ENCODE measurements around the gene EEFSEC. TPM values are rescaled to one million over a fixed set of nuclear protein-coding genes. Genes with fewer than 3 reads are reported as not detected.

The EEFSEC gene
- total RNA-seq, 1 donor from 2014 or later = 8.6 TPM

GRCh38 chr3:128408012-128408692, 254.9 kb downstream of the EEFSEC start:
- no peak for DNase-seq (ENCODE audit: low read depth)

GRCh38 chr3:128408693-128409623, 255.7 kb downstream of the EEFSEC start:
- peak; percentile 44 for DNase-seq (ENCODE audit: low read depth)

- DNase-seq (ENCODE audit: low read depth) = no peak
Observed at GRCh38 chr3:128409624-128410581, 256.6 kb downstream of the EEFSEC start.

- no peak for DNase-seq (ENCODE audit: low read depth)
Observed at GRCh38 chr3:128410669-128411573, 257.6 kb downstream of the EEFSEC start.

- DNase-seq (ENCODE audit: low read depth) = no peak
Observed at GRCh38 chr3:128411574-128412064, 258.3 kb downstream of the EEFSEC start.

GRCh38 chr3:128412180-128413002, 259.1 kb downstream of the EEFSEC start:
- no peak for DNase-seq (ENCODE audit: low read depth)

- DNase-seq (ENCODE audit: low read depth) = no peak
Observed at GRCh38 chr3:128413003-128413370, 259.7 kb downstream of the EEFSEC start.

GRCh38 chr3:128413413-128414205, 260.3 kb downstream of the EEFSEC start:
- DNase-seq (ENCODE audit: low read depth) = no peak

- DNase-seq (ENCODE audit: low read depth) = no peak
Observed at GRCh38 chr3:128415200-128415772, 262.0 kb downstream of the EEFSEC start.

GRCh38 chr3:128415773-128416577, 262.7 kb downstream of the EEFSEC start:
- DNase-seq (ENCODE audit: low read depth) = peak; percentile 57

GRCh38 chr3:128416578-128417211, 263.4 kb downstream of the EEFSEC start:
- peak; percentile 93 for DNase-seq (ENCODE audit: low read depth)

- no peak for DNase-seq (ENCODE audit: low read depth)
Observed at GRCh38 chr3:128418900-128419299, 265.6 kb downstream of the EEFSEC start.

- DNase-seq (ENCODE audit: low read depth) = no peak
Observed at GRCh38 chr3:128419311-128419710, 266.0 kb downstream of the EEFSEC start.

- DNase-seq (ENCODE audit: low read depth) = no peak
Observed at GRCh38 chr3:128420289-128420688, 267.0 kb downstream of the EEFSEC start.

- DNase-seq (ENCODE audit: low read depth) = no peak
Observed at GRCh38 chr3:128420720-128421438, 267.6 kb downstream of the EEFSEC start.

GRCh38 chr3:128421439-128421836, 268.2 kb downstream of the EEFSEC start:
- DNase-seq (ENCODE audit: low read depth) = no peak

All from myocyte (in vitro differentiated cells).